Esophagus squamous epithelium (tissue), 5 donors: Measurements from ENCODE around the gene PGAP3. TPM values are rescaled to one million over a fixed set of nuclear protein-coding genes. Genes with fewer than 3 reads are reported as not detected.

ENCODE experiments used
- DNase-seq: peaks from one replicate; lab custom pipeline; 2025; lab: John Stamatoyannopoulos, UW
- H3K27ac ChIP-seq, 4 donors: fragments of 200-600 bp; sonication (generic); one replicate each; pipeline ENCODE4 v1.5.1; 2016 to 2019; ENCODE audit warnings: mild to moderate bottlenecking in 1 of 4
- H3K27me3 ChIP-seq, 4 donors: fragments of 200-600 bp; sonication (generic); 1 replicate in 3 of 4; 2 replicates in 1 of 4; pipeline versions ENCODE4 v1.5.1 to v1.6.0; 2017 to 2021; ENCODE audit warnings: antibody characterized with exemption in 1 of 4
- H3K36me3 ChIP-seq, 3 donors: fragments of 200-600 bp; sonication (generic); one replicate each; pipeline ENCODE4 v1.5.1; 2016 to 2019
- H3K4me1 ChIP-seq, 3 donors: fragments of 200-600 bp; sonication (generic); one replicate each; pipeline ENCODE4 v1.5.1; 2017 to 2019
- H3K4me3 ChIP-seq, 4 donors: fragments of 200-600 bp; sonication (generic); 1 replicate in 3 of 4; 2 replicates in 1 of 4; pipeline ENCODE4 v1.5.1; 2016 to 2019; ENCODE audit warnings: mild to moderate bottlenecking in 2 of 4, moderate library complexity in 1 of 4
- H3K9me3 ChIP-seq, 3 donors: fragments of 200-600 bp; sonication (generic); one replicate each; pipeline ENCODE4 v1.5.1; 2016 to 2019
- CTCF ChIP-seq, 6 experiments: fragments of 450-650 bp in 4 of 6; fragments of 200-600 bp in 2 of 6; sonication (generic) in 2 of 6; IDR thresholded peaks; one replicate each; pipeline ENCODE4 v1.5.1; 2016 to 2019; ENCODE audit warnings: antibody characterized with exemption in 6 of 6, mild to moderate bottlenecking in 4 of 6, moderate library complexity in 4 of 6
- POLR2A ChIP-seq, 4 donors: fragments of 450-650 bp; IDR thresholded peaks; one replicate each; pipeline ENCODE4 v1.6.1; 2017; ENCODE audit warnings: antibody characterized with exemption in 4 of 4, mild to moderate bottlenecking in 4 of 4, moderate library complexity in 3 of 4
- WGBS, 2 donors: methylation state at CpG; one replicate each; pipeline ENCODE4 v1.1.5; 2018; 5-methylcytosine and 5-hydroxymethylcytosine counted together
- intact Hi-C: fragments of 100-400 bp; cut with DNase I; formaldehyde crosslinking; loops from one replicate; pipeline ENCODE4 v1.15.0; 2022
- total RNA-seq, 4 donors: library from RNA; depleted of rRNA; stranded (reverse); fragments of >200 nt; gene quantifications; one replicate each; pipeline ENCODE4 v1.1.0, GENCODE V29; 2016
- donor health status: DM: yes; HTN: yes; CAD: no.

The PGAP3 gene
- total RNA-seq, 4 donors from 2014 or later = 10.7 to 34.2 (median 19.2) TPM

DNA sequence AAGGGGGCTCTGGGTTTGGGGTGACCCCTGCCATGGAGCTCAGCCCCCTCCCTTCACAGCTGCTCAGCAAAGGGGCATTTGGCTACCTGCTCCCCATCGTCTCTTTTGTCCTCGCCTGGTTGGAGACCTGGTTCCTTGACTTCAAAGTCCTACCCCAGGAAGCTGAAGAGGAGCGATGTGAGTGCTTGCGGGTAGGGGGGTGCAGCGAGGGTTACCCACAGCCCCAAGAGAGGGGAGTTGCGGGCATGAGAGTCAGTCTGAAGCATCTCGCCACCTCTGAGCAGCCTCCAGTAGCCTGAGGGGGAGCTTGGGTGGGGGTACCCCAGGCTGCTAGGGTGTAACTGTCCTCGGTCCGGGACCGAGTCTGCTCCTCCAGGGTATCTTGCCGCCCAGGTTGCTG lies 29.5 kb downstream of the PGAP3 start:
- WGBS, 2 donors = 92 to 94% methylated on average over 3 to 4 of the region's 11 CpGs

DNA sequence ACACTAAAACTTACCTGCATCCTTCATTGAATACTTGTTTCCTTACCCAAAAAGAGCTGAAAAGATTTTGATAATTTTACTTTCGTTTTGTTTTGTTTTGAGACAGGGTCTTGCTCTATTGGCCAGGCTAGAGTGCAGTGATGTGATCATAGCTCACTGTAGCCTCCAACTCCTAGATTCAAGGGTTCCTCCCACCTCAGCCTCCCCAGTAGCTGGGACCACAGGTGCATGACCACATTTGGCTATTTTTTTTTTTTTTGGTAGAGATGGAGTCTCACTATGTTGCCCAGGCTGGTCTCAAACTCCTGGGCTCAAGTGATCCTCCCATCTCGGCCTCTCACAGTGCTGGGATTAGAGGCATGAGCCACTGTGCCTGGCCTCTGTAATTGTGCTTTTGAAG lies 32.8 kb downstream of the PGAP3 start:
- intact Hi-C loops = no loop called here
- no peak for TF ChIP-seq CTCF (IDR thresholded peaks at IDR 0.05)
- TF ChIP-seq POLR2A (IDR thresholded peaks at IDR 0.05) = no peak
- H3K4me1 ChIP-seq = peaks cover 3 to 61% (median 19%) of the 10 kb centered on the region in 3 donors
- no peak overlapping the region for H3K27ac ChIP-seq
- H3K27me3 ChIP-seq = no peaks in the 10 kb centered on the region
- peaks cover 2 to 75% (median 7%) of the 10 kb centered on the region in 3 donors for H3K36me3 ChIP-seq
- no peak overlapping the region for H3K4me3 ChIP-seq
- WGBS, 2 donors = 88 to 93% methylated on average over 2 of the region's 2 CpGs
- H3K9me3 ChIP-seq = no peaks in the 10 kb centered on the region
- no peak for DNase-seq

More for the DNA sequence above, 29.5 kb downstream of the PGAP3 start:
- peaks cover 14 to 66% (median 37%) of the 10 kb centered on the region in 3 donors for H3K4me1 ChIP-seq
- DNase-seq = no peak
- TF ChIP-seq POLR2A (IDR thresholded peaks at IDR 0.05) (no peak), CTCF (IDR thresholded peaks at IDR 0.05) (no peak)
- peaks cover 7 to 96% (median 13%) of the 10 kb centered on the region in 3 donors for H3K36me3 ChIP-seq
- no peaks in the 10 kb centered on the region for H3K9me3 ChIP-seq
- no peaks in the 10 kb centered on the region for H3K27me3 ChIP-seq
- no peak overlapping the region for H3K4me3 ChIP-seq
- intact Hi-C loops = no loop called here
- peak overlapping the region in 3 of 4 donors; percentile 64 to 83 (median 75) for H3K27ac ChIP-seq

DNA sequence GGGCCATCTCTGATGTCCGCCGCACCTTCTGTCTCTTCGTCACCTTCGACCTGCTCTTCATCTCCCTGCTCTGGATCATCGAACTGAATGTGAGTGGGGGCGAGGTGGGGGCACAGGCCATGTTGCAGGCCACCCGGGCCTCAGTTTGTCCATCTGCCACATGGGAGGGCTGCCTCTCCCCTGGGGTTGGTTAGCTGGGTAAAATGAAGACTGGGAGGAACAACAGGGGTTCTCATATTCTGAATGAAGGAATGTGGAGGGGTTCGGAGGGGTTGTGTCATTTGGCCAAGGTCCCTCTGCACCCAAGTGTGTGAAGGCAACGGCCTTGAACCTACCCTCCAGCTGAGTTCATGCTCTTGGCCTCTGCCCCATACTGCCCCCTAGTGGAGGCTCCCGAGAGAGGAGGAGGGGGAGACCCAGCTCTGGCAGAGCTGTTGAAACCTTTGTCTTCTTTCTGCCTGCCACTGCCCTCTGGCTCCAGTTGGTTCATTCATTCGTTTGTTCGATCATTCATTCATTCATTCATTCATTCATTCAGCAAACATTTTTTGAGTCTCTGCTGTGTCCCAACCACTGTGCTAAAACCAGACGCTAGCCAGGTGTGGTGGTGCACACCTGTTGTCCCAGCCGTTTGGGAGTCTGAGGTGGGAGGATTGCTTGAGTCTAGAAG lies 34.1 kb downstream of the PGAP3 start:
- no peaks in the 10 kb centered on the region for H3K9me3 ChIP-seq
- TF ChIP-seq POLR2A (IDR thresholded peaks at IDR 0.05) (no peak), CTCF (IDR thresholded peaks at IDR 0.05) (peak; percentile 46 to 78 (median 67))
- no peaks in the 10 kb centered on the region for H3K27me3 ChIP-seq
- intact Hi-C loops = no loop called here
- no peak overlapping the region for H3K4me3 ChIP-seq
- peak overlapping the region in 2 of 4 donors; percentile 14 to 38 for H3K27ac ChIP-seq
- H3K4me1 ChIP-seq = peaks cover 0 to 48% (median 14%) of the 10 kb centered on the region in 3 donors
- peaks cover 0 to 70% (median 7%) of the 10 kb centered on the region in 3 donors for H3K36me3 ChIP-seq
- 64 to 66% methylated on average over 11 to 14 of the region's 14 CpGs for WGBS, 2 donors
- no peak for DNase-seq

- Histone ChIP-seq H3K36me3 (peaks cover 0 to 70% (median 2%) of the 10 kb centered on the region in 3 donors), H3K4me3 (no peak overlapping the region), H3K27me3 (no peaks in the 10 kb centered on the region), H3K9me3 (no peaks in the 10 kb centered on the region), H3K27ac (peak overlapping the region in 3 of 4 donors; percentile 14 to 62 (median 38)), H3K4me1 (peaks cover 0 to 42% (median 9%) of the 10 kb centered on the region in 3 donors)
- TF ChIP-seq POLR2A (IDR thresholded peaks at IDR 0.05) = no peak
- no peak for TF ChIP-seq CTCF (IDR thresholded peaks at IDR 0.05)
- no peak for DNase-seq
- WGBS, 2 donors = 79 to 88% methylated on average over 5 to 8 of the region's 12 CpGs
- intact Hi-C loops = no loop called here
Measured at GRCh38 chr17:39653316-39653661, 34.6 kb downstream of the PGAP3 start.

DNA sequence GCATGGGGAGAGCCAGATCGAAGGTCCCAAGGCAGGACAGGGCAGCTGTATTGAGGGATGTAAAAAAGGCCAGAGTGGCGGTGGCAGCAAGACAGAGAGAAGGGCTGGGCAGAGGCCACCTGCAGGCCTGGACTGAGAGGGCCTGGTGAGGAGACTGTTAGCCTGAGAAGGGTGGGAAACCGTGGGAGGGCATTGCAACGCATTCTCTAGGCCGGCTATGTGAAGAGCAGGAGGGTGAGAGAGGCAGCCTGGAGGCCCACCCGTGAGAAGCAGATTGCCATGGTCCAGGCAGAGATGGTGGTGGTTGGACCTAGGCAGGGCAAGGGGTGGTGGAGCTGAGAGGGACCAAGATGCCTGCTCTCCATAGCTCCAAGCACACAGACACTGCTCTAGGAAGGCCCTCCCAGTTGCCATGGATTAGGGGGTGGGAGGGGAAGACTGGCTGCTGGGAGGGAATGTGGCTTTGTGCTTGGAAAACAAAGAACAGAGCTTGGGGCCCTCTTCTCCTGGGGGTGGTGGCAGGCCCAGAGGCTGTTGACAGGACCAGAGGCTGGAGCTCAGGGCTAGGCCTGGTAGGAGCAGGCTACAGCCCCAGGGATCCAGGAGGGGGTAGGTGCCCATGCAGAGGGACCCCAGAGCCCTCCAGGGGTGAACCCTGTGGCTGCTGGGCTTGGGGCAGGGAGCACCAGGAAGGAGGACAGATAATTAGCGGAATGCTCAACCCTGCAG lies 35.1 kb downstream of the PGAP3 start:
- no peaks in the 10 kb centered on the region for H3K27me3 ChIP-seq
- WGBS, 2 donors = 65 to 66% methylated on average over 6 of the region's 7 CpGs
- DNase-seq = no peak
- TF ChIP-seq CTCF (IDR thresholded peaks at IDR 0.05) = no peak
- no peak for TF ChIP-seq POLR2A (IDR thresholded peaks at IDR 0.05)
- H3K4me3 ChIP-seq = no peak overlapping the region
- H3K4me1 ChIP-seq = peaks cover 0 to 38% (median 9%) of the 10 kb centered on the region in 3 donors
- no peaks in the 10 kb centered on the region for H3K9me3 ChIP-seq
- intact Hi-C loops = no loop called here
- H3K27ac ChIP-seq = peak overlapping the region in 3 of 4 donors; percentile 14 to 62 (median 38)
- peaks cover 0 to 65% (median 0%) of the 10 kb centered on the region in 3 donors for H3K36me3 ChIP-seq
